ENCODE results near the gene ONECUT2.
"Not testable (repeated sequence)": the region's sequence is repeated elsewhere in the genome, so short reads cannot be mapped to it uniquely, and the experiment has no call there.

The ONECUT2 gene

GRCh38 chr18:57434536-57435494 is at the start of gene ONECUT2:
Gene ONECUT2, plus strand, starts transcription at chr18:57435374. Its CDS starts 343 bp downstream, at chr18:57435717.
- in situ Hi-C loops (cut with MboI; ENCODE audit: low sequenced_read_pairs, unreplicated experiment): loop anchor here (25.0 kb wide), 1 partner anchor 573 kb away; no protein-coding TSS in a partner anchor

GRCh38 chr18:57389271-57389670 is 45.9 kb upstream of the ONECUT2 start:
- no peak for DNase-seq (ENCODE audit: low spot score)
- TF ChIP-seq CTCF (IDR thresholded peaks at IDR 0.05; ENCODE audit: borderline replicate concordance, control extremely low read depth, extremely low read depth, insufficient read depth, missing control alignments): no peak
- in situ Hi-C loops (cut with MboI; ENCODE audit: low sequenced_read_pairs, unreplicated experiment): no loop called here

More at GRCh38 chr18:57434536-57435494, at the start of gene ONECUT2:
- TF ChIP-seq CTCF (IDR thresholded peaks at IDR 0.05; ENCODE audit: borderline replicate concordance, control extremely low read depth, extremely low read depth, insufficient read depth, missing control alignments): no peak
- peak; percentile 85 for DNase-seq (ENCODE audit: low spot score)

GRCh38 chr18:57390044-57390443 is 45.1 kb upstream of the ONECUT2 start:
- in situ Hi-C loops (cut with MboI; ENCODE audit: low sequenced_read_pairs, unreplicated experiment): no loop called here
- TF ChIP-seq CTCF (IDR thresholded peaks at IDR 0.05; ENCODE audit: borderline replicate concordance, control extremely low read depth, extremely low read depth, insufficient read depth, missing control alignments): no peak

GRCh38 chr18:57394749-57395148 is 40.4 kb upstream of the ONECUT2 start:
- DNase-seq (ENCODE audit: low spot score); in situ Hi-C loops (cut with MboI; ENCODE audit: low sequenced_read_pairs, unreplicated experiment): not testable (repeated sequence)

More at GRCh38 chr18:57390044-57390443, 45.1 kb upstream of the ONECUT2 start:
- DNase-seq (ENCODE audit: low spot score): no peak

GRCh38 chr18:57396831-57397230 is 38.3 kb upstream of the ONECUT2 start:
- in situ Hi-C loops (cut with MboI; ENCODE audit: low sequenced_read_pairs, unreplicated experiment); DNase-seq (ENCODE audit: low spot score): not testable (repeated sequence)

GRCh38 chr18:57397440-57398132 is 37.6 kb upstream of the ONECUT2 start:
- no peak for DNase-seq (ENCODE audit: low spot score)
- no peak for TF ChIP-seq CTCF (IDR thresholded peaks at IDR 0.05; ENCODE audit: borderline replicate concordance, control extremely low read depth, extremely low read depth, insufficient read depth, missing control alignments)
- in situ Hi-C loops (cut with MboI; ENCODE audit: low sequenced_read_pairs, unreplicated experiment): no loop called here

GRCh38 chr18:57404345-57404744 is 30.8 kb upstream of the ONECUT2 start:
- TF ChIP-seq CTCF (IDR thresholded peaks at IDR 0.05; ENCODE audit: borderline replicate concordance, control extremely low read depth, extremely low read depth, insufficient read depth, missing control alignments): no peak
- in situ Hi-C loops (cut with MboI; ENCODE audit: low sequenced_read_pairs, unreplicated experiment): no loop called here
- no peak for DNase-seq (ENCODE audit: low spot score)
